GM13977 (cell line): ENCODE results near the gene METTL16.

Experiments
- DNase-seq: peaks from one replicate; pipeline ENCODE4 v3.0.0; 2012; ENCODE audit warnings: low spot score
- CTCF ChIP-seq: IDR thresholded peaks from 2 replicates; pipeline ENCODE4 v1.5.1; 2012; ENCODE audit warnings: mild to moderate bottlenecking, control low read depth; ENCODE audit not compliant: insufficient read depth; ENCODE audit errors: extremely low read depth, missing control alignments
- in situ Hi-C: fragments of 300-500 bp; cut with MboI; formaldehyde crosslinking; loops from one replicate; pipeline ENCODE4 v1.12.0; 2022; ENCODE audit warnings: low sequenced_read_pairs, low pct_unique_long_range_greater_than_20kb, mixed read lengths, inconsistent platforms; ENCODE audit not compliant: unreplicated experiment

The METTL16 gene

GRCh38 chr17:2366747-2367494, 144.8 kb downstream of the METTL16 start:
- TF ChIP-seq CTCF, result no peak
- in situ Hi-C loops, result no loop called here
- DNase-seq, result no peak
